K562 (cell line): ENCODE data around the gene PHC1. TPM values are rescaled to one million over a fixed set of nuclear protein-coding genes. Genes with fewer than 3 reads are reported as not detected.

Experiments
- ATAC-seq: fragments of 200-7000 bp; cut with Tn5 transposase; 3 replicates; pipeline ENCODE4 v1.9.1; 2020; ENCODE audit warnings: moderate library complexity
- BruUV-seq: library from RNA; stranded (reverse); fragments of 400-500 nt; replicated peaks from 2 replicates; lab custom pipeline; 2021; lab: Mats Ljungman, UMichigan
- CTCF ChIA-PET: fragments of 300-600 bp; formaldehyde crosslinking; extraction: SDS; loops from one replicate; lab custom pipeline; 2021; ENCODE audit warnings: low intra/inter-chr PET ratio; lab: Yijun Ruan, JAX
- POLR2A ChIA-PET: fragments of 300-600, 350-650 bp; sonication (Branson Sonifier 250); formaldehyde crosslinking; extraction: SDS; loops from one replicate; lab custom pipeline; 2021; ENCODE audit warnings: antibody characterized with exemption, inconsistent platforms; lab: Yijun Ruan, JAX
- DNase-seq, 4 experiments: peaks; one replicate each; pipeline versions ENCODE4 v3.0.0 to v3.0.0-alpha.2; 2011 to 2018; ENCODE audit warnings: low spot score in 3 of 4, mixed read lengths in 3 of 4; ENCODE audit errors: extremely low read depth in 1 of 4
- FAIRE-seq: peaks from 2 replicates; lab custom pipeline; 2011; peaks lifted over from hg19 to GRCh38; lab: Jason Lieb, UNC
- H2AFZ ChIP-seq: 2 replicates; pipeline ENCODE4 v1.6.0; 2011; ENCODE audit warnings: low read depth, low read length, control low read depth, inconsistent platforms
- H3K27ac ChIP-seq: fragments of 200-600 bp; 3 replicates; pipeline ENCODE4 v1.8.0; 2011; ENCODE audit warnings: low read depth, mild to moderate bottlenecking, control low read depth, inconsistent platforms, low read length, moderate library complexity, mixed read lengths; ENCODE audit errors: extremely low read depth
- H3K27me3 ChIP-seq, 2 experiments: fragments of 300-600 bp in 1 of 2; 2 replicates in 1 of 2; 3 replicates in 1 of 2; pipeline versions ENCODE4 v1.6.0 to v1.8.0; 2011; ENCODE audit warnings: inconsistent platforms in 2 of 2, low read length in 2 of 2, mild to moderate bottlenecking in 1 of 2, mixed read lengths in 1 of 2, moderate library complexity in 1 of 2; ENCODE audit not compliant: control insufficient read depth in 2 of 2, insufficient read depth in 2 of 2
- H3K36me3 ChIP-seq: fragments of 300-600 bp; 3 replicates; pipeline ENCODE4 v1.8.0; 2011; ENCODE audit warnings: mild to moderate bottlenecking, low read length, inconsistent platforms; ENCODE audit not compliant: control insufficient read depth, insufficient read depth
- H3K4me1 ChIP-seq, 2 experiments: fragments of 200-600 bp in 1 of 2; replicated peaks in 1 of 2; 2 replicates in 1 of 2; 3 replicates in 1 of 2; pipeline versions ENCODE4 v1.5.1 to v1.8.0; 2011; ENCODE audit warnings: inconsistent platforms in 2 of 2, low read length in 2 of 2, mild to moderate bottlenecking in 1 of 2, mixed read lengths in 1 of 2, moderate library complexity in 1 of 2; ENCODE audit not compliant: control insufficient read depth in 2 of 2, insufficient read depth in 2 of 2
- H3K4me2 ChIP-seq: 2 replicates; pipeline ENCODE4 v1.6.1; 2011; ENCODE audit warnings: low read length, control low read depth, inconsistent platforms, mixed read lengths; ENCODE audit not compliant: insufficient read depth
- H3K4me3 ChIP-seq: fragments of 200-600 bp; sonication (generic), shearing (Covaris generic); 2 replicates; pipeline ENCODE4 v1.5.1; 2016; ENCODE audit warnings: control low read depth, inconsistent platforms
- H3K79me2 ChIP-seq: fragments of 200-600 bp; 3 replicates; pipeline ENCODE4 v1.8.0; 2011; ENCODE audit warnings: low read length, inconsistent platforms; ENCODE audit not compliant: control insufficient read depth, insufficient read depth
- H3K9ac ChIP-seq, 2 experiments: 2 replicates each; pipeline versions ENCODE4 v1.6.0 to v1.6.1; 2011; ENCODE audit warnings: low read depth in 2 of 2, low read length in 2 of 2, control low read depth in 1 of 2, inconsistent platforms in 1 of 2, mild to moderate bottlenecking in 1 of 2, mixed read lengths in 1 of 2; ENCODE audit not compliant: insufficient read depth in 1 of 2
- H3K9me1 ChIP-seq: one replicate; pipeline ENCODE4 v1.6.0; 2011; ENCODE audit warnings: inconsistent platforms, mild to moderate bottlenecking, low read length, moderate library complexity; ENCODE audit not compliant: control insufficient read depth, insufficient read depth
- H3K9me3 ChIP-seq: replicated peaks from 2 replicates; pipeline ENCODE4 v1.5.1; 2011; ENCODE audit warnings: low read depth, low read length, inconsistent platforms; ENCODE audit not compliant: control insufficient read depth, insufficient read depth
- H4K20me1 ChIP-seq: replicated peaks from 2 replicates; pipeline ENCODE4 v1.6.1; 2011; ENCODE audit warnings: low read length, inconsistent platforms, mixed read lengths; ENCODE audit not compliant: control insufficient read depth, insufficient read depth
- ARID1B ChIP-seq: fragments of 450-650 bp; IDR thresholded peaks from 2 replicates; pipeline ENCODE4 v1.6.1; 2016; ENCODE audit warnings: antibody characterized with exemption, mild to moderate bottlenecking, inconsistent platforms
- ATF3 ChIP-seq, 2 experiments: fragments of 450-650 bp in 1 of 2; sonication (generic) in 1 of 2; formaldehyde crosslinking in 1 of 2; IDR thresholded peaks in 1 of 2; conservative IDR thresholded peaks in 1 of 2; 2 replicates each; pipeline versions ENCODE4 v1.6.1 to v1.8.1; 2016 to 2023; ENCODE audit warnings: mild to moderate bottlenecking in 2 of 2, moderate library complexity in 2 of 2, inconsistent platforms in 1 of 2, missing genetic modification reagents in 1 of 2
- BHLHE40 ChIP-seq: IDR thresholded peaks from 2 replicates; pipeline ENCODE4 v1.6.1; 2011; ENCODE audit warnings: low read length, improper control_type of control experiment
- CBFA2T3 ChIP-seq: fragments of 450-650 bp; IDR thresholded peaks from 2 replicates; pipeline ENCODE4 v1.6.1; 2017
- DPF2 ChIP-seq: fragments of 450-650 bp; IDR thresholded peaks from 2 replicates; pipeline ENCODE4 v1.6.1; 2016
- FOSL1 ChIP-seq: fragments of 200-800 bp; sonication (Bioruptor generic); conservative IDR thresholded peaks from 2 replicates; pipeline ENCODE4 v1.6.1; 2016; ENCODE audit warnings: missing genetic modification characterization, missing compliant biosample characterization
- HDAC8 ChIP-seq: fragments of 450-650 bp; IDR thresholded peaks from 2 replicates; pipeline ENCODE4 v1.6.1; 2016; ENCODE audit warnings: mild to moderate bottlenecking, missing genetic modification characterization, moderate library complexity, missing compliant biosample characterization
- HMBOX1 ChIP-seq: sonication (generic); IDR thresholded peaks from 2 replicates; pipeline ENCODE4 v1.6.1; 2016
- JUND ChIP-seq, 2 experiments: IDR thresholded peaks; 2 replicates in 1 of 2; 3 replicates in 1 of 2; pipeline ENCODE4 v1.6.1; 2011; ENCODE audit warnings: borderline replicate concordance in 2 of 2, low read depth in 2 of 2, low read length in 2 of 2, improper control_type of control experiment in 1 of 2, missing biosample characterization in 1 of 2, missing genetic modification characterization in 1 of 2, missing genetic modification reagents in 1 of 2
- RCOR1 ChIP-seq, 2 experiments: IDR thresholded peaks; 2 replicates each; pipeline ENCODE4 v1.6.1; 2012; ENCODE audit warnings: low read depth in 2 of 2, low read length in 2 of 2, borderline replicate concordance in 1 of 2, improper control_type of control experiment in 1 of 2
- SMARCA4 ChIP-seq: fragments of 450-650 bp; IDR thresholded peaks from 2 replicates; pipeline ENCODE4 v1.6.1; 2016
- SMARCE1 ChIP-seq: fragments of 450-650 bp; IDR thresholded peaks from 2 replicates; pipeline ENCODE4 v1.7.1; 2016; ENCODE audit warnings: mild to moderate bottlenecking
- ZNF146 ChIP-seq: IDR thresholded peaks from one replicate; pipeline ENCODE4 v1.6.1; 2018; ENCODE audit warnings: missing compliant biosample characterization; ENCODE audit not compliant: unreplicated experiment
- WGBS: fragments of 100-300 bp; shearing (Covaris generic); methylation state at CpG from one replicate; pipeline ENCODE4 v1.1.6; 2016; ENCODE audit warnings: low coverage, mixed read lengths; ENCODE audit not compliant: insufficient coverage; ENCODE audit errors: missing lambda C conversion rate; 5-methylcytosine and 5-hydroxymethylcytosine counted together
- in situ Hi-C: fragments of 300-500 bp; cut with MboI; formaldehyde crosslinking; loops from 4 replicates; pipeline ENCODE4 v1.15.0; 2018; ENCODE audit warnings: inconsistent platforms, mixed read lengths
- intact Hi-C: fragments of 100-400 bp; cut with micrococcal nuclease; formaldehyde crosslinking; loops from 2 replicates; pipeline ENCODE4 v1.14.2; 2022
- polyA plus RNA-seq, 8 experiments: library from polyadenylated mRNA; depleted of rRNA in 4 of 8; stranded (reverse) in 5 of 8; unstranded in 3 of 8; fragments of >200 nt; fragmentation: Nextera tagmentation in 2 of 8; fragmentation: Illumina TruSeq in 1 of 8; extraction: Ambion mirVana in 2 of 8; extraction: Trizol in 1 of 8; gene quantifications; 2 replicates each; pipeline versions ENCODE4 v1.2.1 to v1.2.3, GENCODE V29; 2011 to 2014; ENCODE audit warnings: inconsistent platforms in 1 of 8, missing spikeins in 1 of 8
- total RNA-seq, 7 experiments: library from RNA; depleted of rRNA in 6 of 7; stranded (reverse); fragments of >200 nt in 6 of 7; fragmentation: Illumina TruSeq in 2 of 7; extraction: Trizol in 2 of 7; gene quantifications; 2 replicates each; pipeline versions ENCODE4 v1.2.1 to v1.2.3, GENCODE V29; 2011 to 2021; ENCODE audit warnings: low replicate concordance in 1 of 7

PHC1 gene
- total and polyA plus RNA-seq, 9 of the 15 experiments (the other 6 are each of a cell fraction or from before 2014, with no cell fraction given), result 1.9 to 13.7 (median 6.9) TPM

DNA sequence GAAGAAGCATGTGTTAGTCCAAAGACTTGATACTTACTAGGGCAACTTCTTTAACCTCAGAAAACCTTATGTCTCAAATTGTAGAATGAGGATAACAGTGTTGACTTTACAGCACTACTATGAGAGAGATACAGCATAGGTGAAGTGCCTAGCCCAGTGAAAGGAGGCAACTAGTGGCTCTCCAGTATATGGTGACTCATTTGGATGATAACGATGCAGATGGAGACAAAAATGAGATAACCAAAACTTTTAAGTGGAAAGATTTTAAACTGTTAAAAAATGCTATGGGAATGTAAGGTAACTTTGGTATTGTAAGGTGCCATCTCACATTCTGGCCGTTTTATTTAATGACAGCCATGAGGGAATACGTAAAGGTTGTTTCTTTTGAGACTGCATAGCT is 2.7 kb downstream of the PHC1 start:
- Histone ChIP-seq H3K79me2 (peaks cover 7% of the 10 kb centered on the region; the same call in 2 of the 3 replicates), H4K20me1 (no peaks in the 10 kb centered on the region), H3K4me3 (no peak overlapping the region), H3K27ac (no peak overlapping the region), H3K9ac (no peak overlapping the region), H3K9me1 (no peaks in the 10 kb centered on the region), H3K4me2 (no peak overlapping the region), H2AFZ (no peak overlapping the region), H3K27me3 (no peaks in the 10 kb centered on the region), H3K9me3 (no peaks in the 10 kb centered on the region), H3K36me3 (no peaks in the 10 kb centered on the region), H3K4me1 (peaks cover 6 to 23% of the 10 kb centered on the region in 2 experiments; a peak in 4 of 5 replicates)
- DNase-seq (peak in 2 of 4 experiments; percentile 8 to 16), FAIRE-seq (no peak), ATAC-seq (no peak)
- intact Hi-C loops (no loop called here), in situ Hi-C loops (no loop called here)
- ChIA-PET CTCF (no interaction called here), POLR2A (interaction anchor here (1.0 kb wide), 1 partner anchor 32 kb away, joined by 3 read pairs; the partner anchor contains the start of gene M6PR)
- no TSS peak for BruUV-seq
- WGBS, result 39% methylated on average over 3 of the region's 3 CpGs
- TF ChIP-seq DPF2 (0 out of 2 replicates have a peak, but pooled peaks have one; percentile 37), BHLHE40 (no peak), CBFA2T3 (peak; percentile 23; the same call in 1 of the 2 replicates), RCOR1 (IDR thresholded peaks at IDR 0.05; ENCODE audit: borderline replicate concordance in 1 of 2, low read depth in 2 of 2, low read length in 2 of 2) (peak in 1 of 2 experiments; percentile 41; a peak in 1 of 4 replicates), HMBOX1 (peak; percentile 46; the same call in 1 of the 2 replicates), HDAC8 (tag) (no peak), ZNF146 (no peak), SMARCA4 (0 out of 2 replicates have a peak, but pooled peaks have one; percentile 25), ARID1B (peak; percentile 51), JUND (IDR thresholded peaks at IDR 0.05; ENCODE audit: borderline replicate concordance, low read depth, low read length) (peak; percentile 81), JUND (tag; IDR thresholded peaks at IDR 0.05; ENCODE audit: borderline replicate concordance, low read depth, low read length) (peak; percentile 61; the same call in 2 of the 3 replicates), FOSL1 (tag) (peak; percentile 73), ATF3 (IDR thresholded peaks at IDR 0.05) (peak; percentile 63), ATF3 (CRISPR knock-in tag; conservative IDR thresholded peaks at IDR 0.05) (no peak), SMARCE1 (0 out of 2 replicates have a peak, but pooled peaks have one; percentile 23)
